Panc1 (cell line): ENCODE measurements around the gene DRD3. TPM values are rescaled to one million over a fixed set of nuclear protein-coding genes. Genes with fewer than 3 reads are reported as not detected.

ENCODE experiments used
- ATAC-seq: fragments of 200-7000 bp; cut with Tn5 transposase; 2 replicates; pipeline ENCODE4 v1.9.1; 2020; ENCODE audit warnings: mild to moderate bottlenecking, moderate library complexity
- BruUV-seq: library from RNA; stranded (reverse); fragments of 400-500 nt; replicated peaks from 2 replicates; lab custom pipeline; 2021; lab: Mats Ljungman, UMichigan
- CTCF ChIA-PET: fragments of 300-600 bp; sonication (Branson Sonifier 250); formaldehyde crosslinking; loops from one replicate; lab custom pipeline; 2022; ENCODE audit warnings: antibody characterized with exemption; lab: Charles Lee
- POLR2A ChIA-PET: fragments of 300-600 bp; sonication (Branson Sonifier 250); formaldehyde crosslinking; loops from one replicate; lab custom pipeline; 2022; ENCODE audit warnings: antibody characterized with exemption; lab: Charles Lee
- DNase-seq: peaks from one replicate; pipeline ENCODE4 v3.0.0-alpha.2; 2010; ENCODE audit warnings: low read depth, low spot score
- H3K27ac ChIP-seq: 2 replicates; pipeline ENCODE4 v1.5.1; 2011; ENCODE audit warnings: mild to moderate bottlenecking, low read length, inconsistent platforms
- H3K27me3 ChIP-seq: fragments of 200-500 bp; sonication (Bioruptor generic); 2 replicates; pipeline ENCODE4 v1.6.0; 2014; ENCODE audit warnings: low read length, inconsistent platforms; ENCODE audit not compliant: control insufficient read depth, insufficient read depth
- H3K36me3 ChIP-seq: fragments of 200-500 bp; sonication (Bioruptor generic); 2 replicates; pipeline ENCODE4 v1.5.1; 2014; ENCODE audit warnings: inconsistent platforms, mild to moderate bottlenecking, low read length, moderate library complexity; ENCODE audit not compliant: control insufficient read depth, insufficient read depth
- H3K4me1 ChIP-seq: 2 replicates; pipeline ENCODE4 v1.5.1; 2011; ENCODE audit warnings: inconsistent platforms, mild to moderate bottlenecking, low read length, moderate library complexity; ENCODE audit not compliant: control insufficient read depth, insufficient read depth
- H3K4me3 ChIP-seq, 2 experiments: 2 replicates each; pipeline ENCODE4 v1.5.1; 2011 to 2012; ENCODE audit warnings: low read depth in 2 of 2, low read length in 2 of 2, mild to moderate bottlenecking in 2 of 2, inconsistent platforms in 1 of 2, moderate library complexity in 1 of 2
- H3K9me3 ChIP-seq: fragments of 200-500 bp; sonication (Bioruptor generic); 2 replicates; pipeline ENCODE4 v1.5.1; 2014; ENCODE audit warnings: low read depth, mild to moderate bottlenecking, inconsistent platforms, low read length, moderate library complexity; ENCODE audit not compliant: control insufficient read depth, insufficient read depth
- POLR2AphosphoS5 ChIP-seq: IDR thresholded peaks from 2 replicates; pipeline ENCODE4 v1.6.1; 2012; ENCODE audit warnings: mild to moderate bottlenecking, low read depth, low read length, moderate library complexity
- SIN3A ChIP-seq: IDR thresholded peaks from 2 replicates; pipeline ENCODE4 v1.6.1; 2012; ENCODE audit warnings: low read depth, mild to moderate bottlenecking, low read length, moderate library complexity, borderline replicate concordance; ENCODE audit not compliant: insufficient read depth
- TCF7L2 ChIP-seq: IDR thresholded peaks from 2 replicates; pipeline ENCODE4 v1.6.1; 2011; ENCODE audit warnings: mild to moderate bottlenecking, low read depth, low read length, inconsistent platforms
- in situ Hi-C: cut with HindIII; loops from 2 replicates; pipeline ENCODE4 v1.10.0; 2016; ENCODE audit warnings: low sequenced_read_pairs, low pct_unique_long_range_greater_than_20kb
- intact Hi-C: fragments of 100-400 bp; cut with micrococcal nuclease; formaldehyde crosslinking; loops from one replicate; pipeline ENCODE4 v1.10.0; 2022; ENCODE audit not compliant: unreplicated experiment
- total RNA-seq: library from RNA; stranded (reverse); gene quantifications from one replicate; pipeline ENCODE4 v1.2.1, GENCODE V29; 2021; ENCODE audit not compliant: unreplicated experiment
- TF ChIP-seq, protein P1 (sequence below): fragments of 450-650 bp; IDR thresholded peaks from 2 replicates; pipeline ENCODE4 v1.5.1; 2017; ENCODE audit warnings: mild to moderate bottlenecking
- TF ChIP-seq, protein P2 (sequence below), 2 experiments: IDR thresholded peaks; 2 replicates each; pipeline ENCODE4 v1.6.1; 2011 to 2012; ENCODE audit warnings: low read depth in 2 of 2, control low read depth in 1 of 2, low read length in 1 of 2, mild to moderate bottlenecking in 1 of 2, moderate library complexity in 1 of 2; ENCODE audit not compliant: insufficient read depth in 1 of 2

DRD3 gene
- total RNA-seq, 1 experiment from 2014 or later: not detected

DNA sequence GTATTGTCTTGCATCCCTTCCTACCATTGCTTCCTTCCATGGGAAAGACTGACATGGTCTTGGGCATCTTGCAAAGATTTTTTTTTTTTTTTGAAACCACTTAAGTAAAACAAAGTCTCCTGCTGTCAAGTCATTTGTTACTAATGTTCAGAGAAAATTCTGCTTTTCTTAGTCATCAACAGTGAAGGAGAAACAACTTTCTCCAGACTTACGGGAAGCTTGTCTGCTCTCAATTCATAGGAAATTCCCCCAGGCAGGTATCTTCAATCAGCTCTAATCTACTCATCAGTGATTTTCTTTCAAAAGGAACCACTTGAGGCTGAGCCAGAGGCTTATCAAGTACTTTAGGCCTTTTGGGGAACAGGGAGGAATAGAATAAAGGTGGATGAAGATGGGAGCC lies 15.9 kb upstream of the DRD3 start:
- Histone ChIP-seq H3K4me3 (no peak overlapping the region), H3K9me3 (no peaks in the 10 kb centered on the region), H3K27ac (no peak overlapping the region), H3K36me3 (no peaks in the 10 kb centered on the region), H3K27me3 (0 out of 2 replicates have a peak, but pooled peaks cover 3% of the 10 kb centered on the region), H3K4me1 (no peaks in the 10 kb centered on the region)
- in situ Hi-C loops: no loop called here
- ATAC-seq (no peak), DNase-seq (no peak)
- TF ChIP-seq POLR2AphosphoS5: no peak
- no peak for TF ChIP-seq SIN3A
- TF ChIP-seq, protein P1, sequence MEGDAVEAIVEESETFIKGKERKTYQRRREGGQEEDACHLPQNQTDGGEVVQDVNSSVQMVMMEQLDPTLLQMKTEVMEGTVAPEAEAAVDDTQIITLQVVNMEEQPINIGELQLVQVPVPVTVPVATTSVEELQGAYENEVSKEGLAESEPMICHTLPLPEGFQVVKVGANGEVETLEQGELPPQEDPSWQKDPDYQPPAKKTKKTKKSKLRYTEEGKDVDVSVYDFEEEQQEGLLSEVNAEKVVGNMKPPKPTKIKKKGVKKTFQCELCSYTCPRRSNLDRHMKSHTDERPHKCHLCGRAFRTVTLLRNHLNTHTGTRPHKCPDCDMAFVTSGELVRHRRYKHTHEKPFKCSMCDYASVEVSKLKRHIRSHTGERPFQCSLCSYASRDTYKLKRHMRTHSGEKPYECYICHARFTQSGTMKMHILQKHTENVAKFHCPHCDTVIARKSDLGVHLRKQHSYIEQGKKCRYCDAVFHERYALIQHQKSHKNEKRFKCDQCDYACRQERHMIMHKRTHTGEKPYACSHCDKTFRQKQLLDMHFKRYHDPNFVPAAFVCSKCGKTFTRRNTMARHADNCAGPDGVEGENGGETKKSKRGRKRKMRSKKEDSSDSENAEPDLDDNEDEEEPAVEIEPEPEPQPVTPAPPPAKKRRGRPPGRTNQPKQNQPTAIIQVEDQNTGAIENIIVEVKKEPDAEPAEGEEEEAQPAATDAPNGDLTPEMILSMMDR: no peak
- ChIA-PET CTCF (no interaction called here), POLR2A (no interaction called here)
- no TSS peak for BruUV-seq
- intact Hi-C loops: no loop called here

DNA sequence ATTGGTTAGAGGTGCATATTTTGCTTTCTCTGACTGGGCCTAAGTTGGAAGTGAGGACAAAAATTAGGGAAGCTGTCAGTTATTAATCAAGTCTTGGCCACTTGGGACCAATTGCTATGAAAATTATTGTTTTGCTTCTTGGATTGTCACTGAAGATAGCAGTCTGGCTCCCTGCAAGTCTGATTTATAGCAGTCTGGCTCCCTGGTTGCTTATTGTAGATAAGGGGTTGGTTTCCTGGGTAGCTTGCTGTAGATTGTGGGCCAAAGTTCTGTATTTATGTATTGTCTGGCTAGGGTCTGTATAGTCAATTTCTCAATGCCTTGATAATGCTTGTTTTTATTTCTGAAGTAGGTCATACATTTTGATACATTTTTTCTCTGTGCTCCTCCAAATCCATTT lies 13.3 kb upstream of the DRD3 start:
- DNase-seq (no peak), ATAC-seq (no peak)
- 0 out of 2 replicates have a peak, but pooled peaks cover 3% of the 10 kb centered on the region for H3K27me3 ChIP-seq
- ChIA-PET CTCF (no interaction called here), POLR2A (no interaction called here)
- no peak for TF ChIP-seq SIN3A
- no peak for TF ChIP-seq TCF7L2
- TF ChIP-seq, protein P1: no peak
- no TSS peak for BruUV-seq
- no peaks in the 10 kb centered on the region for H3K36me3 ChIP-seq
- intact Hi-C loops: no loop called here
- H3K27ac ChIP-seq: no peak overlapping the region
- H3K4me1 ChIP-seq: no peaks in the 10 kb centered on the region
- H3K4me3 ChIP-seq: no peak overlapping the region
- in situ Hi-C loops: no loop called here
- no peaks in the 10 kb centered on the region for H3K9me3 ChIP-seq

DNA sequence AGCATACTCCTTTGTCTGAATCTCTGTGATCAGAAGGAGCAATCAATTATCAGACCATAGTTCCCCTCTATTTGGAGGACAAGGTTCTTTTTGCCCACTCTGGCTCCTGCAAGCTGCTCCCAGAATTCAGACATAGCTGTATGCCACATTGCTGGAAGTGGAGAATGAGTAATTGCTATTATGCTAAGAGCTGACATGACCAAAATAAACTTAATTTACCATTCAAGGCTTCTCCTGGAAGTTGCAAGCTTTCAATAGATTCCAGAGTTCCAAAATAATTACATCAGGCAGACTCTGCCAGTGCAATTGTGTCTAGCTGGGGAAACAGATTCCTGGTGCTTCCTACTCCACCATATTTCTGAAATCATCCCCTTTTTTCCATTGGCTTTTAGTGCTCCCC lies 7.6 kb upstream of the DRD3 start:
- no peaks in the 10 kb centered on the region; the same call in 1 of the 2 replicates for H3K27me3 ChIP-seq
- intact Hi-C loops: no loop called here
- no peaks in the 10 kb centered on the region for H3K36me3 ChIP-seq
- no peak overlapping the region for H3K27ac ChIP-seq
- no TSS peak for BruUV-seq
- ChIA-PET POLR2A (no interaction called here), CTCF (no interaction called here)
- H3K4me1 ChIP-seq: no peaks in the 10 kb centered on the region
- TF ChIP-seq, protein P2, sequence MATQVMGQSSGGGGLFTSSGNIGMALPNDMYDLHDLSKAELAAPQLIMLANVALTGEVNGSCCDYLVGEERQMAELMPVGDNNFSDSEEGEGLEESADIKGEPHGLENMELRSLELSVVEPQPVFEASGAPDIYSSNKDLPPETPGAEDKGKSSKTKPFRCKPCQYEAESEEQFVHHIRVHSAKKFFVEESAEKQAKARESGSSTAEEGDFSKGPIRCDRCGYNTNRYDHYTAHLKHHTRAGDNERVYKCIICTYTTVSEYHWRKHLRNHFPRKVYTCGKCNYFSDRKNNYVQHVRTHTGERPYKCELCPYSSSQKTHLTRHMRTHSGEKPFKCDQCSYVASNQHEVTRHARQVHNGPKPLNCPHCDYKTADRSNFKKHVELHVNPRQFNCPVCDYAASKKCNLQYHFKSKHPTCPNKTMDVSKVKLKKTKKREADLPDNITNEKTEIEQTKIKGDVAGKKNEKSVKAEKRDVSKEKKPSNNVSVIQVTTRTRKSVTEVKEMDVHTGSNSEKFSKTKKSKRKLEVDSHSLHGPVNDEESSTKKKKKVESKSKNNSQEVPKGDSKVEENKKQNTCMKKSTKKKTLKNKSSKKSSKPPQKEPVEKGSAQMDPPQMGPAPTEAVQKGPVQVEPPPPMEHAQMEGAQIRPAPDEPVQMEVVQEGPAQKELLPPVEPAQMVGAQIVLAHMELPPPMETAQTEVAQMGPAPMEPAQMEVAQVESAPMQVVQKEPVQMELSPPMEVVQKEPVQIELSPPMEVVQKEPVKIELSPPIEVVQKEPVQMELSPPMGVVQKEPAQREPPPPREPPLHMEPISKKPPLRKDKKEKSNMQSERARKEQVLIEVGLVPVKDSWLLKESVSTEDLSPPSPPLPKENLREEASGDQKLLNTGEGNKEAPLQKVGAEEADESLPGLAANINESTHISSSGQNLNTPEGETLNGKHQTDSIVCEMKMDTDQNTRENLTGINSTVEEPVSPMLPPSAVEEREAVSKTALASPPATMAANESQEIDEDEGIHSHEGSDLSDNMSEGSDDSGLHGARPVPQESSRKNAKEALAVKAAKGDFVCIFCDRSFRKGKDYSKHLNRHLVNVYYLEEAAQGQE (IDR thresholded peaks at IDR 0.05; ENCODE audit: insufficient read depth in 1 of 2, low read depth in 2 of 2, low read length in 1 of 2): no peak
- TF ChIP-seq SIN3A (no peak), POLR2AphosphoS5 (no peak), TCF7L2 (no peak)
- TF ChIP-seq, protein P1: no peak
- no peak overlapping the region for H3K4me3 ChIP-seq
- DNase-seq (no peak), ATAC-seq (no peak)
- in situ Hi-C loops: no loop called here
- H3K9me3 ChIP-seq: no peaks in the 10 kb centered on the region
